GM19023 (cell line): ENCODE data around the gene USP34.

ENCODE experiments used
- ATAC-seq: cut with Tn5 transposase; IDR thresholded peaks from one replicate; pipeline ENCODE4 v1.9.1; 2021; ENCODE audit warnings: mild to moderate bottlenecking, moderate library complexity; ENCODE audit not compliant: unreplicated experiment

USP34 gene

GRCh38 chr2:61326423-61326822, 144.5 kb downstream of the USP34 start:
- ATAC-seq, result no peak

- ATAC-seq, result no peak
Measured at GRCh38 chr2:61320181-61320580, 150.7 kb downstream of the USP34 start.

GRCh38 chr2:61318553-61318952, 152.3 kb downstream of the USP34 start:
- no peak for ATAC-seq

- no peak for ATAC-seq
Measured at GRCh38 chr2:61295981-61296380, 174.9 kb downstream of the USP34 start.

GRCh38 chr2:61291851-61292575, 178.9 kb downstream of the USP34 start:
- no peak for ATAC-seq

GRCh38 chr2:61288070-61288841, 182.6 kb downstream of the USP34 start:
- ATAC-seq, result no peak

GRCh38 chr2:61287254-61287653, 183.6 kb downstream of the USP34 start:
- ATAC-seq, result no peak

GRCh38 chr2:61283443-61284160, 187.3 kb downstream of the USP34 start:
- no peak for ATAC-seq

- ATAC-seq, result no peak
Measured at GRCh38 chr2:61282104-61282590, 188.7 kb downstream of the USP34 start.

GRCh38 chr2:61281321-61281720, 189.6 kb downstream of the USP34 start:
- ATAC-seq, result no peak

- no peak for ATAC-seq
Measured at GRCh38 chr2:61277756-61278155, 193.1 kb downstream of the USP34 start.

- ATAC-seq, result no peak
Measured at GRCh38 chr2:61275575-61276184, 195.2 kb downstream of the USP34 start.

GRCh38 chr2:61272421-61273070, 198.3 kb downstream of the USP34 start:
- no peak for ATAC-seq

GRCh38 chr2:61268249-61268648, 202.6 kb downstream of the USP34 start:
- no peak for ATAC-seq

GRCh38 chr2:61266632-61267505, 204.0 kb downstream of the USP34 start:
- ATAC-seq, result no peak

GRCh38 chr2:61263830-61264229, 207.1 kb downstream of the USP34 start:
- no peak for ATAC-seq

- ATAC-seq, result no peak
Measured at GRCh38 chr2:61262699-61263098, 208.2 kb downstream of the USP34 start.

- no peak for ATAC-seq
Measured at GRCh38 chr2:61257446-61257845, 213.4 kb downstream of the USP34 start.

GRCh38 chr2:61255580-61256437, 215.1 kb downstream of the USP34 start:
- ATAC-seq, result no peak
